Activated CD4-positive, alpha-beta T cell treated with anti-CD3 and anti-CD28 coated beads, Interleukin-2, amount 10 ng/mL, durations not matched to agents 7 days and 5 days (primary cell): ENCODE data around the gene FAM156B. TPM values are rescaled to one million over a fixed set of nuclear protein-coding genes. Genes with fewer than 3 reads are reported as not detected.
"Not testable (repeated sequence)": the region's sequence is repeated elsewhere in the genome, so short reads cannot be mapped to it uniquely, and the experiment has no call there.

Experiments
- CTCF ChIA-PET: fragments of 350-600 bp; sonication (Branson Sonifier 250); formaldehyde crosslinking; loops from one replicate; lab custom pipeline; 2021; ENCODE audit warnings: antibody characterized with exemption; lab: Charles Lee
- POLR2A ChIA-PET: fragments of 350-600 bp; sonication (Branson Sonifier 250); formaldehyde crosslinking; loops from one replicate; lab custom pipeline; 2021; ENCODE audit warnings: antibody characterized with exemption; lab: Charles Lee
- DNase-seq: peaks from one replicate; pipeline ENCODE4 v3.0.0-alpha.2; 2020
- H3K27ac Mint-ChIP-seq: one replicate; pipeline ENCODE4 v1.8.0; 2021; ENCODE audit warnings: mild to moderate bottlenecking, moderate library complexity, mixed read lengths
- H3K27me3 Mint-ChIP-seq: one replicate; pipeline ENCODE4 v1.8.0; 2021; ENCODE audit warnings: mixed read lengths
- H3K36me3 Mint-ChIP-seq: one replicate; pipeline ENCODE4 v1.8.0; 2021; ENCODE audit warnings: low read depth, mixed read lengths
- H3K4me1 Mint-ChIP-seq: one replicate; pipeline ENCODE4 v1.8.0; 2021; ENCODE audit warnings: mixed read lengths
- H3K4me3 Mint-ChIP-seq: one replicate; pipeline ENCODE4 v1.8.0; 2021; ENCODE audit warnings: mild to moderate bottlenecking, moderate library complexity, mixed read lengths
- H3K9me3 Mint-ChIP-seq: one replicate; pipeline ENCODE4 v1.8.0; 2021; ENCODE audit warnings: mixed read lengths
- total RNA-seq, 2 experiments: library from RNA; stranded (reverse); gene quantifications; one replicate each; pipeline ENCODE4 v1.2.3, GENCODE V29; 2021

FAM156B gene
- total RNA-seq, 2 experiments from 2014 or later, result 12.9 to 15.7 TPM

DNA sequence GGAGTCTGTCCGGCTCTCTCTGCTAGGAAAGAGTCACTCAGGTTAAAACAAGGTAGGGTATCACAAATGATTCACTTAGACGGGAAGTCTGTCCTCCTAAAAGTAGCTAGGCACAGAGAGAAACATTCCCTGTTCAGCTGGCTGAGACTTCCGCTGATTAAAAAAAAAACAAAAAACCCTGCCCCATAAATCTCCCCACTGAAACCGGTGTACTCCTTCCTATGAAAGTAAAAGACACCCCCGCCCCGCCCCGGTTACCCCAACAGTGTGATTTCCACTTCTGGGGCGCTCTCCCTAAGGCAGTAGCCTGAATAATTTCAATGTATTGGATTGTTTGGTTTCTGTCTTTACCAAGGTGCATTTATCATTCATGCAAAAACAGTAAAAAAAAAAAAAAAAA is 692 bp upstream of the FAM156B start:
- H3K4me3 Mint-ChIP-seq, POLR2A ChIA-PET: not testable (repeated sequence)

DNA sequence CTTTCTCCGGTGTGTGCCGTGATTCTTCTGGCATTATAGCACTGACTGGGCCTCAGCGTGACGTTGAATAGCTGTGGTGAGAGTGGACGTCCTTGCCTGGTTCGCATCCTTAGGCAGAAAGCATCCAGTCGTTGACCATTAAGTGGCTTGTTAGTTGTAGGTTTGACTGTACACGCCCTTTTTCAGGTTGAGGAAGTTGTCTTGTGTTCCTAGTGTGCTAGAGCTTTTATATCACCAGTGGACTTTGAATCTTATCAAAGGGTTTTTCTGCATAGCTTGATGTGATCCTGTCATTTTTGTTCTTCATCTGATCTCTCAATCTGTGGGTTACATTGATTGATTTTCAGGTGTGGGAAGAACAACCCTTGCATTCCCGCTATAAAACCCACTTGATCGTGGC is 8.4 kb downstream of the FAM156B start:
- POLR2A ChIA-PET, H3K27ac Mint-ChIP-seq, DNase-seq, H3K4me3 Mint-ChIP-seq, H3K27me3 Mint-ChIP-seq, CTCF ChIA-PET, H3K9me3 Mint-ChIP-seq, H3K36me3 Mint-ChIP-seq, H3K4me1 Mint-ChIP-seq: not testable (repeated sequence)

More for the DNA sequence above, 692 bp upstream of the FAM156B start:
- CTCF ChIA-PET, H3K9me3 Mint-ChIP-seq, H3K27ac Mint-ChIP-seq, H3K4me1 Mint-ChIP-seq, DNase-seq, H3K27me3 Mint-ChIP-seq, H3K36me3 Mint-ChIP-seq: not testable (repeated sequence)

DNA sequence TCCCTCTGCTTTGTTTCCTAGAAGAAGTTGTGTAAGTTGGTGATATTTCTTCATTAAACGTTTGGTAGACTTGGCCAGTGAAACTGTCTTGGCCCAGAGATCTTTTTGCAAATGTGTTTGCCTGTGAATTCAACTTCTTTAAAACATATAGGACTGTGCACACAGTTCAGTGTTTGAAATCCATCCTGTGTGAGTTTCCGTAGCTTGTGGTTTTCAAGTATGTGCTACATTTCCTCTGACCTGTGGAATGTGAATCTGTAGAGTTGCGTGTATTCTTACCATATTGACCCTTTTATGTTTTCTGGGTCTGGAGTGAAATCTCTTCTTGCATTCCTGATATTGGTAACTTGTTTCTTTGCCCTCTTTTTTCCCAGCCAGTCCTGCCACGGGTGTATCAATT is 8.9 kb downstream of the FAM156B start:
- H3K27ac Mint-ChIP-seq, CTCF ChIA-PET, H3K27me3 Mint-ChIP-seq, DNase-seq, H3K9me3 Mint-ChIP-seq, H3K4me3 Mint-ChIP-seq, H3K36me3 Mint-ChIP-seq, POLR2A ChIA-PET, H3K4me1 Mint-ChIP-seq: not testable (repeated sequence)

DNA sequence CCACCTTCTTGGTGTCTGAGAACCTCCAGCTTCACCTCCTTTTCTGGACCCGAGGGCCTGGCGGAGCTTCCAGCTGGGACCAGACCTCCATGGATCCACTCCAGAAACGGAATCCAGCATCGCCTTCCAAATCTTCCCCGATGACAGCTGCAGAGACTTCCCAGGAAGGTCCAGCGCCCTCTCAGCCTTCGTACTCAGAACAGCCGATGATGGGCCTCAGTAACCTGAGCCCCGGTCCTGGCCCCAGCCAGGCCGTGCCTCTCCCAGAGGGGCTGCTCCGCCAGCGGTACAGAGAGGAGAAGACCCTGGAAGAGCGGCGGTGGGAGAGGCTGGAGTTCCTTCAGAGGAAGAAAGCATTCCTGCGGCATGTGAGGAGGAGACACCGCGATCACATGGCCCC is 10.0 kb downstream of the FAM156B start:
- H3K27ac Mint-ChIP-seq, H3K9me3 Mint-ChIP-seq, H3K27me3 Mint-ChIP-seq, DNase-seq, H3K4me3 Mint-ChIP-seq, H3K4me1 Mint-ChIP-seq, CTCF ChIA-PET, POLR2A ChIA-PET, H3K36me3 Mint-ChIP-seq: not testable (repeated sequence)

DNA sequence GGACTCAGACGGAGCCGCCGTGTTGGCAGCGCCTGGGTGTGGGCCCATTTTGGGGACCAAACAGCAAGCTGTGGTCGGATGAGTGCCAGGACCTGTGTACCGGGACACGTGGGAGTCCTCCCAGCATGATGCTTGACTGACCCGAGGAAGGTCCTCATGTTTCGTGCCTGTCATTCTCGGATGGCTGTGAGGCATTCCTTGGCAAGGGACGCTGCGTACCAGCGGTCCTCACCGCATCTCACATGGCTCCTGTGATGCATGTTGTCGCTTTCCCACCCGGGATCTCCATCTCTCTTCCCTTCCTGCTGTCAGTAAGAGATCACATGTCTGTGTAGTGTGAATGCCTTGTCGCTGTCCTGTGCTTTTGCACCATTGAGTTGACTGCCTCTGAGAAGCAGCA is 10.8 kb downstream of the FAM156B start:
- CTCF ChIA-PET, H3K36me3 Mint-ChIP-seq, DNase-seq, H3K9me3 Mint-ChIP-seq, H3K27me3 Mint-ChIP-seq, H3K27ac Mint-ChIP-seq, POLR2A ChIA-PET, H3K4me1 Mint-ChIP-seq, H3K4me3 Mint-ChIP-seq: not testable (repeated sequence)

DNA sequence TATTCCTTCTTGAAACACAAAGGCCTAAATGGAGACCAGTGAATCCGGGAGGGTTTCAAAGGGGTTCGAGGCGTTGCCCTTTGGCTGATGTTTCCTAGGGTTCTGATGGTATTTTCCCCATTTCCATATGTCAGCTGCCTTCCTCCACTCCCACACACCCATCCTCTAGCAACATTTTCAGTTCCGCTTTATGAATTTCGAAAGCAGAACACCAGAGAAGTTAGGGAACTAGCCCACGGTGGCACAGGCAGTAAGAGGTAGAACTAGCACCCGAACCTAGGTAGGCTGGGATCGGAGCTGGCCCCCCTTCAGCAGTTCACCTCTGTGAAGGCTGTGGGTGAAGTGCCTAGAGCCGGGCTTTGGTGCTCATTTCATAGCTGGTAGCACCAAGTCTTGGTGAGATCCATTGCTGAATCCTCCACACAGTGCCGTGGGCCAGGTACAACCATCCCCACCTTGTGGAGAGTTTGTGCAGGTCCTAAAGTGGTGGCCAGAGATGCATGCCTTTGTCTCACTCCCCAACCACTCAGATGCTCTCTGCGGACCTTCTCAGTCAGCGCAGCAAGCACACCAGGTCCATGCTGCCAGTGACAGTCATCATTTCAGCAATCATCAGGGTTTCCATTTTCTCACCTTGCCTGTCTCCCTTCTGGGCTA is 12.3 kb downstream of the FAM156B start:
- CTCF ChIA-PET, DNase-seq, POLR2A ChIA-PET, H3K27me3 Mint-ChIP-seq, H3K9me3 Mint-ChIP-seq, H3K4me3 Mint-ChIP-seq, H3K36me3 Mint-ChIP-seq, H3K27ac Mint-ChIP-seq, H3K4me1 Mint-ChIP-seq: not testable (repeated sequence)

DNA sequence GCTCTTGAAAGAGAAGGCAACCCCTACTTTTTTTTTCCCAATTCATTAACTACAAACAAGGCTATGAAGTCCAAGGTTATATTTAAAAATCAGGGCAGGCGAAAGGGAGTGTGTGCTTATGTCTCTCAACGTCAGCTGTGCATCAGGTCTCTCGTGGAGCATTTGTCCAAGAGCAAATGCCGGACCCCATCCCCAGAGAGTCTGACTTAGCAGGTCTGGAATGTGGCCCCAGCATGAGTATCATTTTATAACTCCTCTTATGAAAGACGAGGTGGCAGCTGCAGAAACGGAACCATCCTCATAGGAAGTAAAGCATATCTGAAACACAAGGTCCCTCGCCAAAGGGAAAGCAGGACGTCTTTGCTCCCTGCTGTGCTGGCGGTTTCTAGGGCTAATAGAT is 16.6 kb downstream of the FAM156B start:
- POLR2A ChIA-PET, DNase-seq, H3K27ac Mint-ChIP-seq, CTCF ChIA-PET, H3K9me3 Mint-ChIP-seq, H3K36me3 Mint-ChIP-seq, H3K4me3 Mint-ChIP-seq, H3K27me3 Mint-ChIP-seq, H3K4me1 Mint-ChIP-seq: not testable (repeated sequence)

DNA sequence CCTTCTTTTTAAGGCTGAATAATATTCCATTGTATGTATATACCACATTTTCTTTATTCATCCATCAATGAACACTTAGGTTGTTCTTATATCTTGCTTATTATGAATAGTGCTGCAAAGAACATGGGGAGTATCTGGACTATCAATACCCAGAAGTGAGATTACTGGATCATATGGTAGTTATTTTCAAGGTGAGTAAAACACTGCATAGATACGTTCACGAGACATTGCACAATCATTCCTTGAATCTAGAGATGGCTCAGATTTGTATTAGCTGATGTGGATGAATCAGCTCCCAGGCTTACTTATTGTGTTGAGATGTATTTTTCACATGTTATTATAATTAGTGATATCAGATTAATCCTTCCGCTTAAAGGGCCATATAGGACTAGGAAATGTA is 17.6 kb downstream of the FAM156B start:
- H3K36me3 Mint-ChIP-seq, H3K27me3 Mint-ChIP-seq, DNase-seq, H3K4me3 Mint-ChIP-seq, H3K27ac Mint-ChIP-seq, H3K9me3 Mint-ChIP-seq, H3K4me1 Mint-ChIP-seq, POLR2A ChIA-PET, CTCF ChIA-PET: not testable (repeated sequence)

DNA sequence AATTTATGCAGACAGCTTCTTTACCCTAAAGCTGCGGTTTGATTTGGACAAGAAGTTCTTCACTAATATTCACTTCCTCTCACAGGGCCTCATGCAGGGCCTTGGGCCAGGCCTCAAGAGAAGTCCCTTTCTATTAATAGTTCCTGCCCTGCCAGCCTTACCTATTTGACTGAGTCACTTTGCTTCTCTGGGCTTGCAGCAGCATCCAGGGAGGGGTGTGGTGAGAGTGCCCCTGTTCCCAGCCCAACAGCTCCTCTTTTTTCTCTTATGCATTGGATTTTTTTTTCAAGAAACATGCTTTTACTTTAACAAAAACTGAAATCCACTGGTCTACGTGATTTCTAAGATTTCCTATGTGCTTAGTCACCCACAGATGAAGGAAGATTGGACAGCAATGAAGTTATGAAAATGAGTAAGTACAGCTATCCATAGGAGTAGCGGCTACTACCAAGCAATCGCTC is 26.7 kb downstream of the FAM156B start:
- Mint-ChIP-seq H3K9me3 (no peaks in the 10 kb centered on the region), H3K36me3 (no peaks in the 10 kb centered on the region), H3K27me3 (peaks cover 5% of the 10 kb centered on the region), H3K4me3 (no peak overlapping the region), H3K27ac (no peak overlapping the region), H3K4me1 (peaks cover 18% of the 10 kb centered on the region)
- DNase-seq, result no peak
- ChIA-PET POLR2A (no interaction called here), CTCF (interaction anchor here (4.2 kb wide), 1 partner anchor 11 kb away, joined by 16 read pairs; no protein-coding TSS in a partner anchor)

DNA sequence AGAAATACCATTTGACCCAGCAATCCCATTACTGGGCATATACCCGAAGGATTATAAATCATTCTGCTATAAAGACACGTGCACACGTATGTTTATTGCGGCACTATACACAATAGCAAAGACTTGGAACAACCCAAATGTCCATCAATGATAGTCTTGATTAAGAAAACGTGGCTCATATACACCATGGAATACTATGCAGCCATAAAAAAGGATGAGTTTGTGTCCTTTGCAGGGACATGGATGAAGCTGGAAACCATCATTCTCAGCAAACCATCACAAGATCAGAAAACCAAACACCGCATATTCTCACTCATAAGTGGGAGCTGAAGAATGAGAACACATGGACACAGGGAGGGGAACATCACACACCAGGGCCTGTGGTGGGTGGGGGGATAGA is 33.1 kb downstream of the FAM156B start:
- H3K4me3 Mint-ChIP-seq, H3K27me3 Mint-ChIP-seq, CTCF ChIA-PET, H3K36me3 Mint-ChIP-seq, DNase-seq, POLR2A ChIA-PET, H3K27ac Mint-ChIP-seq, H3K9me3 Mint-ChIP-seq: not testable (repeated sequence)
- peaks cover 18% of the 10 kb centered on the region for H3K4me1 Mint-ChIP-seq

DNA sequence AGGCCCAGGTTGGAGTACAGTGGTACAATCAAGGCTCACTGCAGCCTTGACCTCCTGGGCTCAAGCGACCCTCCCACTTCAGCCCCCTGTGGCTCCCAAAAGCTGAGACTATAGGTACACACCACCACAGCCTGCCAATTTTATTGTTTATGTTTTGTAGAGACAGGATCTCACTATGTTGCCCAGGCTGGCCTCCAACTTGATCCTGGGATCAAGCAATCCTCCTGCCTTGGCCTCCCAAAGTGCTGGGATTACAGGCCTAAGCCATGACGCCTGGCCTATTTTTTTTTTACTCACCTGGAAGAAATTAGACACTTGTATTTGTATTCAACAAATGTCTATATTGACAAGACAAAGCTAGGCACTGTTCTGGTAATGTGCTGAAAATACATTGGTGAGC is 36.1 kb downstream of the FAM156B start:
- Mint-ChIP-seq H3K9me3 (no peaks in the 10 kb centered on the region), H3K36me3 (no peaks in the 10 kb centered on the region), H3K4me1 (peaks cover 12% of the 10 kb centered on the region), H3K27ac (no peak overlapping the region), H3K27me3 (peaks cover 2% of the 10 kb centered on the region), H3K4me3 (no peak overlapping the region)
- POLR2A ChIA-PET, result no interaction called here
- no peak for DNase-seq
- CTCF ChIA-PET, result no interaction called here

DNA sequence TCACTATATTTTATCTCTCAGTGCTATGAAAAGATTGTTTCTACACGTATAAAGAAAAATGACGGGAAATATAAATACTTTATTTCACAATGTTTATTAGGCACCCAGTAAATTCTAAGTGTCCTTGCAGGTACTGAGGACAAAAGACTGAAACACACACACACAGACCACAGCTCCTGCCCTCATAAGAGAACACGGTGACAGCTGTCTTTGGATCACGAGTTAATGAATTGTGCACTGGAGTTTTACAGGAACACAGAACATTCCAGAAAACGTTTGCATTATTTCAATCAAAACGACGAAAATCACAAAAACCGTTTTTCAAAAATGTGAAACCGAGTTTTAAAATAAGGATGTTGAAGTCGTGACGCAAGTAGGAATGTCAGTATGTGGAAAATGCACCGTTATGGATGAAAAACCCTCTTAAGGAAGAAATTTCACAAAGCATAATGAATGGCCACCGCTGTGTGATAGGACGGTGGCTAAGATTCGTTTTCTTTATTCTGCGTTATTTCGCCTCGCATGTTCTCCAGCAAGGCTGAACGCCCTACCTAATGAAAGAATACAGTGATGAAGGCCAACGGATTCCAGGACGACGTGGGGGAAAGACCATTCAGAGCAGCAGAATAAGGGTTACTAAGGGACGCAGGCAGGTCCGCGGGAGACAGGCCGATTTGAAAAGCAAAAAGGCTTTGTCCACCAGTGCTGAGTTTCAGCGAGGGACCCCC is 37.0 kb downstream of the FAM156B start:
- Mint-ChIP-seq H3K27me3 (no peaks in the 10 kb centered on the region), H3K27ac (peak overlapping the region; percentile 96), H3K4me1 (peaks cover 11% of the 10 kb centered on the region), H3K9me3 (no peaks in the 10 kb centered on the region), H3K4me3 (peak overlapping the region; percentile 83), H3K36me3 (no peaks in the 10 kb centered on the region)
- ChIA-PET POLR2A (no interaction called here), CTCF (no interaction called here)
- DNase-seq, result no peak

DNA sequence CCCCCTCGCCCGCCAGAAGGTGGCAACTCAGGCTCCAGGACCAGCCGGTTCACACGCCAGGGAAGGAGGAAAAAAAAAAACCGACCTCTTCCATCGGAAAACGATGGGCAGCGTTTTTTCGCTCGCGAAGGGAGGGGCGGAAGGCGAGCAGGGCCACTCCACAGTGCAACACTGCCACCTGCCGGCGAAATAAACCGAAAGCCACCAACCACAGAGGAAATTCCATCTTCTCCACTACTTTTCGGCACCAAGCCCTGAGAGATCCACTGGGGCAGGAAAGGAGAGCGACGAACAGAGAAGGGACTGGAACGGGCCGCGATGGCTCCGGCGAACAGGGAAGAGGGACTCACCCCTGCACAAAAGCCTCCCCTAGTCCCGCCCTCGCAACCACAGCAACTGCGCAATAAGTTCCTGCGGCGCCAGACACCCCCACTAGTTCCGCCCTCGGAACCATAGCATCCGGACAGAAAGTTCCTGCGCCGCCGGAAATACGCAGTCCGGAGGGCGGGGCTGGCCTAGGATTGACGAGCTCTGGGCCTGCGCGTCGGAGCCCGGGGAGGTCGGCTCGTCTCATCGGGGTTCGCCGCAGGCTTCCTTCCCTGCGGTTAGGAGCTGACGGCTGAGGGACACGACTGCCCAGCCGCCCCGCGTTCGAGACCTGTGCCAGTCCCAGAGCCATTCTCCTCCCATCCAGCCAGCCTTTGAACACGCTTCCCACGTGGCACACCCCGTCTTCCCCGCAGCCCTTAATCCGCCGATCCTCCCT is 37.8 kb downstream of the FAM156B start:
- no peaks in the 10 kb centered on the region for H3K9me3 Mint-ChIP-seq
- ChIA-PET POLR2A (no interaction called here), CTCF (interaction anchor here (0.6 to 0.9 kb wide), 3 partner anchors 11 to 865 kb away, joined by 3 to 16 read pairs (median 4); no protein-coding TSS in a partner anchor)
- H3K4me3 Mint-ChIP-seq, result peak overlapping the region; percentile 83
- H3K27ac Mint-ChIP-seq, result peak overlapping the region; percentile 96
- H3K27me3 Mint-ChIP-seq, result no peaks in the 10 kb centered on the region
- H3K36me3 Mint-ChIP-seq, result no peaks in the 10 kb centered on the region
- peak; percentile 91 for DNase-seq
- H3K4me1 Mint-ChIP-seq, result peaks cover 11% of the 10 kb centered on the region
